GM21576 (cell line): ENCODE results near the gene CFAP97.
"Not testable (repeated sequence)": the region's sequence is repeated elsewhere in the genome, so short reads cannot be mapped to it uniquely, and the experiment has no call there.

Source experiments
- ATAC-seq: cut with Tn5 transposase; IDR thresholded peaks from one replicate; pipeline ENCODE4 v1.9.1; 2021; ENCODE audit warnings: mild to moderate bottlenecking, moderate library complexity; ENCODE audit not compliant: unreplicated experiment

The CFAP97 gene

DNA sequence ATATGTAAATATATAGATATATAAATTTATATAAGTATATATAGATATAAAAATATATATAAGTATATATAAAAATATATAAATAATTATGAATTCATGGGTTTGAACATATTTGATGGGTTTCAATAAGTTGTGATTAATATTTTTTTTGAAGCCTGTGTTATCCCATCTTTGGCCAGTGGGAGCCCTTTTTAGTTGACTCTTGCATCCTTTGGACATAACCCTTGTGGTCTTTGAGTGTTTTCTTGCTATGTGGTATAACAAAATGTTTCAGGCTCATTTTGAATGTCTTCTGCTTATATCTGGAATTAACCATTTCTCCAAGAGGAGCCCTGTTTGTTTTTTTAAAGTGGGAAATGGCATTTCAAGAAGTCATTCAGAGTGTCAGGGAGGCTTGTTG is 20.8 kb upstream of the CFAP97 start:
- no peak for ATAC-seq

DNA sequence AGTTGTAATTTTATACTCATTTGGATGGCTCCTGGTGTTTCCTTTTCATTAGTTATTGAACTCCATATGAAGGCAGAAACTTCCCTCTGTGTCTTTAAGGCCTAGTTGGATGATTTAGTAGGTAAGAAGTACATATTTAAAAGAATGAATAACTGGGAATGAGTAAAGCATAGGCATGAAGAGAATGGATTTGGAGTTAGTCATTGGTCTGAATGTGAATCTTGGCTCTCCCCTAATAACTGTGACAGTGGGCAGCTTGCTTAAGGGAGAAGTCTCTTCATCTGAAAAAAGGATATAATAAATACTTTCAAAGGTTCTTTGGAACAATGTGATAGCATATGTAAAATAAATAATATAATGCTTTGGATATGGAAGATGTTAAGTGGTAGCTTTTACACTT is 18.8 kb upstream of the CFAP97 start:
- no peak for ATAC-seq

DNA sequence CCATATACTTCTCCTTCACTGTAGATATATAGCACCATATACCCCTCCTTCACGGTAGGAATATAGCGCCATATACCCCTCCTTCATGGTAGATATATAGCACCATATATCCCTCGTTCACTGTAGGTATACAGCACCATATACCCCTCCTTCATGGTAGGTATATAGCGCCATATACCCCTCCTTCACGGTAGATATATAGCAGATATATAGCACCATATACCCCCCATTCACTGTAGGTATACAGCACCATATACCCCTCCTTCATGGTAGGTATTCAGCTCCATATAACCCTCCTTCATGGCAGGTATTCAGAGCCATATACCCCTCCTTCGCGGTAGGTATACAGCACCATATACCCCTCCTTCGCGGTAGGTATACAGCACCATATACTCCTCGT is 18.1 kb upstream of the CFAP97 start:
- no peak for ATAC-seq

- no peak for ATAC-seq
These were observed 17.7 kb upstream of the CFAP97 start for GRCh38 chr4:185221491-185221890.

DNA sequence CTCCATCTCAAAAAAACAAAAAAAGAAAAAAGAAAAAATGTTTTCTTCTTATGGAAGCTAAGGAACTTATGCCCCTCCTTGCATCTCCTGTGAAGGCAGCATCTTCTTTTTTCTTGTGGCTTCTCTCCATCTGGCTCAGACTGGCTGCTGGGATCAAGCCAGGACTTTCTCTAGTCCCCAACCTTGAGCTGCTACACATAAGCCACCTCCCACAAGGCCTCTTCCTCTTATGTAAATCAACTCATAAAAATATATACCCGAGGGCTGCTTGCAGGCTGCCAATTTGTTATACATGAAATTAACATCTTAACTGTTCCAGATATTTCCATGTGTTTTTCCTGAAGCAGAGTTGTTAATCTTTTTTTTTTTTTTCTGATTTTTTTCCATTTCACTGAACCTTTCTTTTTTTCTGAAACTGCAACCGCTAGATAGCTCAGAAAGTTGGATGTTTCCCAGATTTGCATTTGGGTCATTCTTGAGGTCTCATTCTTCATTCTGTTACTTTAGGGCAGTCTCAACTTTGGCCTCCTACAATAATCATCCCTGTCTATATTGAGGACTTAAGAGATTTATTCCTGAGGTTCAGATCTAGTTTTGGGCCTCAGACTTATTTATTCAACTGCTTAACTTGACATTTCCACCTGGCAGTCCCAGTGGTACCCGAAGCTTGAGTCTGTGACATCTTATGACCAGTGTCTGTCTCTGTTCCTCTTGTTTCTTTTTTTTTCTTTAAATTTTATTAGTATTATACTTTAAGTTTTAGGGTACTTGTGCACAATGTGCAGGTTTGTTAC is 15.9 kb upstream of the CFAP97 start:
- ATAC-seq: peak; percentile 66

GRCh38 chr4:185218312-185218711 is 14.5 kb upstream of the CFAP97 start:
- ATAC-seq: no peak

DNA sequence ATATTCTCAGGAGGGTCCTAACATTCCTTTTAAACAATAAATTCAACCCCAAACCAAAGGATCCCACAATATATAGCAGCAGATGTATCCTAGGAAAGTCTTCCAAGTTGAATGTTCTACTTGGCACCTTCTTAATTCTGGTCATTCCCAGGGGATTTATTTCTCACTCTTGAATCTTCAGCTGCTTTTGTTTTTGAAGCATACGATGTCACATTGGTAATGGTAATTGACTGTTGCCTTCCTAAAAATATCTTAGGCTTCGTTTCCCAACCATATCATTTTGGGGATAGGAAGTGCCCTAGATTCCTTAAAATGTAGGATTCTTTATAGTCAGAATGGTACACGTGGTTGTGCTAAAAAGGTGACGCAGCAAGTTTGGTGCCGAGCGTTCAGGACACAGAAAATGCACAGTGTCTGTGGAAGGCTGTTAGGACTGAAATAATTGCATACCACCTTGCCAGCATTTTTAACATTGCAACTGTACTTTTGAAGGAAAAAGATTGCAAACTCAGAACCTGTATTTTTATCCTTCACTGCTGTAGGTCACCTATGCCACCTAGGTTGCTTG is 13.7 kb upstream of the CFAP97 start:
- ATAC-seq: no peak

DNA sequence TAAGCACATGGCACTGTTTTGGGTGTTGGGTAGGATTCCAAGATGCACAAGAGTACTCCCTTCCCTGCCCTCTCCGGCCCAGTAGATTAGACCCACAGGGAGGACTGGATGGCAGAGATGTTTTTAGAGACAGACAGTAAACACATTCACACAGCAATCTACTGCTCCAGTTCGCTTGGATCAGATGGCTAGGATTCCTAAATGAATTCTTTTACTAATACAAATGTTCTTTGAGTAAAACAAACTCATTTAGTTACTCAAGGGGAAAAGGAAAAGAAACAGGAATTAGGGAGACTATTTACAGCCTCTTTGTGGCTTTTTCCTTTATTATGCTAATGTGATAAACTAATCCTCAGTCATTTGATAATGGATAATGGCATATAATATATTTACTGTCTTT is 11.5 kb upstream of the CFAP97 start:
- no peak for ATAC-seq

DNA sequence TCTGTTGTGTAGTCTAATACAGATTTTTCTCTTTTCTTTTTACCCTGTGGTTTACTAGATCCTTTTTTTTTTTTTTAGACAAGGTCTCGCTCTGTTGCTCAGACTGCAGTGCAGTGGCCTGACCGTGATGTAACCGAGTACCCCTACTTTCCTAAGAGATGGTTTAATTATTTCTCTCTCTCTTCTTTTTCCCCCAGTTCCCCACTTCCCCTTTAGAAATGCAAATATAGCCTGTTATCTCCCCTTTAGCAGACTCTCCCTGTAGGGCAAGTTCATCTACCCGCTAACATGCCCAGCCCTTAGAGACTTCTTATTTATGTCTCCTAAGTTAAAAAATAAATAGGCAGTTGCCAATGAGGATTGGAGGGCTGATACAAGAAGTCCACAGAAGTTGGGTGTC is 10.1 kb upstream of the CFAP97 start:
- ATAC-seq: peak; percentile 41

- ATAC-seq: no peak
These were observed 8.8 kb upstream of the CFAP97 start for GRCh38 chr4:185212581-185212980.

- no peak for ATAC-seq
These were observed 7.8 kb upstream of the CFAP97 start for GRCh38 chr4:185211641-185212040.

DNA sequence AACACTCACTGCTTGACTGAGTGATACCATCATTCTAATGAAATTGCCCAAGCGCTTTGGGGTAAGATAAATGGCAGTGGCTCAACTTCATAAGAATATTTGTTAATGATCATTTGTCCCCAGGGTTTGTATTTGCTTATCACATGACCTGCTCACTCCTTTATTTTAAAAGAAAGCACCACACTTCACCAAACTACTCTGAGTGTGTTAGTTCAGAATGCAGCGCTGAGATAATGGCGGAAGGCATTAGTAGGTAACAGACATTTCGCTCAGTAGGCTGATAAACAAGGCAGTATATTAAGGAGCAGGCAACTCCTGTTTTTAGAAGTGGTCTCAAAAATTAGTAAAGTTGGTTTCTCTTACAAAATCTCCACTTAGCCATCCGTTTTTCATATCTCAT is 7.2 kb upstream of the CFAP97 start:
- no peak for ATAC-seq

- peak; percentile 1 for ATAC-seq
These were observed 6.5 kb upstream of the CFAP97 start for GRCh38 chr4:185210102-185210981.

DNA sequence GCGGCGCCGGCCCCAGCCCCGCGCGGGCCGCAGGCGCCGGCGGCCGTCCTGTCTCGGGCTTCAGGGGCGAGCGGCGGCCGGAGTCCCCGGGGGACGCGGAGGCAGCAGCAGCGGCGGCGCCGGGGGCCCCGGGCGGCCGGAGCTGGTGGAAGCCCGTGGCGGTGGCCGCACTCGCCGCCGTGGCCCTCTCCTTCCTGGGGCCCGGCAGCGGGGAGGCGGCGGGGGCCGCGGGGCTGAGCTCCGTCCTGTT is 6.0 kb upstream of the CFAP97 start:
- ATAC-seq: peak; percentile 7

GRCh38 chr4:185209031-185209851 is 5.4 kb upstream of the CFAP97 start, which contains the start of gene SNX25:
SNX25 (plus strand) TSS chr4:185209598; CDS start chr4:185209827, 229 bp downstream.
- ATAC-seq: peak; percentile 67

- ATAC-seq: no peak
These were observed 3.7 kb upstream of the CFAP97 start for GRCh38 chr4:185207466-185207865.

DNA sequence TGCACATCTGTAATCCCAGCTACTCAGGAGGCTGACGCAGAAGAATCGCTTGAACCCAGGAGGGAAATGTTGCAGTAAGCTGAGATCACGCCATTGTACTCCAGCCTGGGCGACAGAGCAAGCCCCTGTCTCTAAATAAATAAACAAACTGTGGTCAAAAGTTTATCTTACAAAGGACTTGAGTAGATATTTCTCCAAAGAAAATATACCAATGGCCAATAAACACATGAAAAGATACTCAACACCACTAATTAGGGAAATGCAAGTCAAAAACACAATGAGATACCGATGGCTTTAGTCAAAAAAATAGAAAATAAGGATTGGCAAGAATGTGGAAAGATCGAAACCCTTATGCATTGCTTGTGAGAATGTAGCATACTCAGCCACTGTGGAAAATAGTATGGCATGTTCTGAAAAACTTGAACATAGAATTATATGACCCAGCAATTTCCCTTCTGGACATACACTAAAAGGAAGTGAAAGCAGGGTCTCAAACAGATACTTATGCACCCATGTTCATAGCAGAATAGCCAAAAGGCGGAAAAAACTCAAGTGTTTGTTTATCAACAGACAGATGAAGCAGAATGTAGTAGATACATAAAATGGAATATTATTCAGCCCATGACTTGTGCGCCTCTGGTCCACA is 2.0 kb upstream of the CFAP97 start:
- no peak for ATAC-seq

DNA sequence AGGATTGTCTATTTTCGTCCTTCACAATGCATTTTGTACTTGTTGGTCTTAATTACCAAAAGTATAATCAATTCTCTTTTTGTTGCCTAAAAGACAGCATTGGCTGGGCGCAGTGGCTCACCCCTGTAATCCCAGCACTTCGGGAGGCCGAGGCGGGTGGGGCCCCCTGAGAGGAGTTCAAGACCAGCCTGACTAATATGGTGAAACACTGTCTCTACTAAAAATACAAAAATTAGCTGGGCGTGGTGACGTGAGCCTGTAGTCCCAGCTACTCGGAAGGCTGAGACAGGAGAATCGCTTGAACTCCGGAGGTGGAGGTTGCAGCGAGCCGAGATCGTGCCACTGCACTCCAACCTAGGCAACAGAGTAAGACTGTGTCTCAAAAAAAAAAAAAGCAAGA is 1.3 kb upstream of the CFAP97 start:
- not testable (repeated sequence) for ATAC-seq

GRCh38 chr4:185204238-185204910 is 574 bp upstream of the CFAP97 start:
- peak; percentile 1 for ATAC-seq

DNA sequence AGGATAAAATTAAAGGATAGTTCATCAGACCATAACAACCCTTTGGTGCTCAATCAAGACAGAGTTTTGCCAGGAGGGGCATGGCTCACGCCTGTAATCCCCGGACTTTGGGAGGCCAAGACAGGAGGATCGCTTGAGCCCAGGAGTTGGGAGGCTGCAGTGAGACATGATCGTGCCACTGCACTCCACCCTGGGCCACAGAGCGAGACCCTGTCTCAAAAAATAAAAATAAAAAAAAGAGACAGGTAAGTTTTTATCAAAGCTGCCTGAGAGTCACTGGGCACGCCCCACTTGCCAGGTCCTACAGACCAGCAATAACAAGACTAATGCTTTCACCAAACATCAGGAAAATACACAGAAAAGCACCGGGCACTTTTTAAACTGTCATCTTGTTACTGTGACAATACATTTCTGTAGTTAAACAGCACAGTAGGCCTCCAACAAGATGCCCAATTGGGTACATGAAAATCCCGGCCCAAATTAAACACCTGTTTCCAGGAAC is 765 bp downstream of the CFAP97 start:
- ATAC-seq: peak; percentile 5
